SK-N-SH (cell line): ENCODE measurements around the gene NCOR2. TPM values are rescaled to one million over a fixed set of nuclear protein-coding genes. Genes with fewer than 3 reads are reported as not detected.

Experiments
- CTCF ChIA-PET: fragments of 300-600, 350-600 bp; formaldehyde crosslinking; extraction: SDS; loops from one replicate; lab custom pipeline; 2021; lab: Yijun Ruan, JAX
- POLR2A ChIA-PET: fragments of 350-600 bp; sonication (Branson Sonifier 250); formaldehyde crosslinking; extraction: SDS; loops from one replicate; lab custom pipeline; 2020; ENCODE audit warnings: antibody characterized with exemption, inconsistent platforms; lab: Yijun Ruan, JAX
- DNase-seq: peaks from one replicate; pipeline ENCODE4 v3.0.0; 2012
- H2AFZ ChIP-seq: fragments of 200-600 bp; sonication (generic); 2 replicates; pipeline ENCODE4 v1.8.1; 2016; ENCODE audit warnings: antibody characterized with exemption, mild to moderate bottlenecking, low read depth
- H3F3A ChIP-seq: fragments of 200-600 bp; sonication (generic); replicated peaks from 2 replicates; pipeline ENCODE3; 2016; ENCODE audit warnings: antibody characterized with exemption, mild to moderate bottlenecking; ENCODE audit not compliant: insufficient read depth
- H3K27ac ChIP-seq, 2 experiments: fragments of 200-500 bp in 1 of 2; fragments of 200-600 bp in 1 of 2; sonication (Bioruptor generic) in 1 of 2; sonication (generic), shearing (Covaris generic) in 1 of 2; 2 replicates each; pipeline versions ENCODE4 v1.5.1 to v1.6.1; 2014 to 2016; ENCODE audit warnings: low read depth in 2 of 2, inconsistent platforms in 1 of 2, low read length in 1 of 2, mild to moderate bottlenecking in 1 of 2, mixed read lengths in 1 of 2
- H3K27me3 ChIP-seq: fragments of 200-600 bp; sonication (generic), shearing (Covaris generic); 2 replicates; pipeline ENCODE4 v1.6.1; 2016; ENCODE audit warnings: mixed run types; ENCODE audit not compliant: insufficient read depth
- H3K36me3 ChIP-seq, 2 experiments: fragments of 200-500 bp in 1 of 2; fragments of 200-600 bp in 1 of 2; sonication (Bioruptor generic) in 1 of 2; sonication (generic) in 1 of 2; replicated peaks in 1 of 2; 2 replicates each; pipeline versions ENCODE3 to v1.5.1; 2014 to 2016; ENCODE audit warnings: low read length in 1 of 2, mild to moderate bottlenecking in 1 of 2; ENCODE audit not compliant: insufficient read depth in 2 of 2, control insufficient read depth in 1 of 2
- H3K4me1 ChIP-seq, 2 experiments: fragments of 200-500 bp in 1 of 2; fragments of 200-600 bp in 1 of 2; sonication (Bioruptor generic) in 1 of 2; sonication (generic), shearing (Covaris generic) in 1 of 2; 2 replicates each; pipeline versions ENCODE4 v1.5.1 to v1.6.1; 2014 to 2016; ENCODE audit warnings: low read depth in 1 of 2, low read length in 1 of 2, mixed run types in 1 of 2; ENCODE audit not compliant: insufficient read depth in 2 of 2, control insufficient read depth in 1 of 2
- H3K4me2 ChIP-seq: fragments of 200-600 bp; sonication (generic), shearing (Covaris generic); 2 replicates; pipeline ENCODE4 v1.6.1; 2017; ENCODE audit warnings: mixed run types
- H3K4me3 ChIP-seq, 2 experiments: fragments of 200-500 bp in 1 of 2; fragments of 200-600 bp in 1 of 2; sonication (Bioruptor generic) in 1 of 2; sonication (generic), shearing (Covaris generic) in 1 of 2; 2 replicates each; pipeline versions ENCODE4 v1.5.1 to v1.8.1; 2014 to 2016; ENCODE audit warnings: low read depth in 2 of 2, inconsistent platforms in 1 of 2, low read length in 1 of 2, mild to moderate bottlenecking in 1 of 2, mixed read lengths in 1 of 2, moderate library complexity in 1 of 2
- H3K79me2 ChIP-seq: fragments of 200-600 bp; sonication (generic); 2 replicates; pipeline ENCODE4 v1.8.1; 2017; ENCODE audit warnings: mild to moderate bottlenecking; ENCODE audit not compliant: insufficient read depth
- H3K9ac ChIP-seq: fragments of 200-600 bp; sonication (generic); 2 replicates; pipeline ENCODE4 v1.6.1; 2017; ENCODE audit warnings: mixed run types
- H3K9me2 ChIP-seq: fragments of 200-600 bp; sonication (generic); 2 replicates; pipeline ENCODE4 v1.6.1; 2017; ENCODE audit warnings: mixed run types
- H3K9me3 ChIP-seq: fragments of 200-600 bp; sonication (generic); 2 replicates; pipeline ENCODE4 v1.6.1; 2017; ENCODE audit warnings: mixed run types, mild to moderate bottlenecking, moderate library complexity
- H4K20me1 ChIP-seq: fragments of 200-600 bp; sonication (generic); 2 replicates; pipeline ENCODE4 v1.6.1; 2017; ENCODE audit warnings: mild to moderate bottlenecking, mixed run types; ENCODE audit not compliant: insufficient read depth
- CTCF ChIP-seq: fragments of 200-600 bp; sonication (generic); IDR thresholded peaks from 2 replicates; pipeline ENCODE4 v1.6.1; 2017; ENCODE audit warnings: antibody characterized with exemption, mild to moderate bottlenecking, moderate library complexity
- ELF1 ChIP-seq: IDR thresholded peaks from 2 replicates; pipeline ENCODE4 v1.4.0; 2012
- EP300 ChIP-seq, 2 experiments: IDR thresholded peaks; 2 replicates each; pipeline versions ENCODE4 v1.4.0 to v1.6.1; 2012; ENCODE audit warnings: borderline replicate concordance in 1 of 2, low read depth in 1 of 2, low read length in 1 of 2
- FOSL2 ChIP-seq: IDR thresholded peaks from 2 replicates; pipeline ENCODE4 v1.4.0; 2012; ENCODE audit warnings: low read depth, mild to moderate bottlenecking, moderate library complexity, borderline replicate concordance
- GABPA ChIP-seq: IDR thresholded peaks from 2 replicates; pipeline ENCODE4 v1.4.0; 2012; ENCODE audit warnings: low read depth, mild to moderate bottlenecking
- GATA2 ChIP-seq: sonication (generic); formaldehyde crosslinking; IDR thresholded peaks from 2 replicates; pipeline ENCODE4 v1.5.0; 2020; ENCODE audit warnings: mild to moderate bottlenecking, missing genetic modification reagents
- MEF2A ChIP-seq: IDR thresholded peaks from 2 replicates; pipeline ENCODE4 v1.4.0; 2012; ENCODE audit warnings: low read depth, borderline replicate concordance
- NFIC ChIP-seq: IDR thresholded peaks from 2 replicates; pipeline ENCODE4 v1.4.0; 2012; ENCODE audit warnings: borderline replicate concordance
- NRF1 ChIP-seq: IDR thresholded peaks from 2 replicates; pipeline ENCODE4 v1.6.1; 2012; ENCODE audit warnings: low read depth, mild to moderate bottlenecking, low read length
- POLR2AphosphoS5 ChIP-seq: IDR thresholded peaks from 2 replicates; pipeline ENCODE4 v1.6.1; 2012; ENCODE audit warnings: low read depth, low read length
- RAD21 ChIP-seq: IDR thresholded peaks from 2 replicates; pipeline ENCODE4 v1.6.1; 2012; ENCODE audit warnings: mild to moderate bottlenecking, low read length
- RFX5 ChIP-seq: IDR thresholded peaks from 2 replicates; pipeline ENCODE4 v1.6.1; 2012; ENCODE audit warnings: mild to moderate bottlenecking, improper control_type of control experiment, low read length
- RXRA ChIP-seq: IDR thresholded peaks from 2 replicates; pipeline ENCODE4 v1.4.0; 2012; ENCODE audit warnings: low read depth, mild to moderate bottlenecking, borderline replicate concordance
- SIN3A ChIP-seq: IDR thresholded peaks from 2 replicates; pipeline ENCODE4 v1.6.1; 2012; ENCODE audit warnings: low read depth, mild to moderate bottlenecking, low read length, moderate library complexity, borderline replicate concordance
- TAF1 ChIP-seq: IDR thresholded peaks from 2 replicates; pipeline ENCODE4 v1.6.1; 2012; ENCODE audit warnings: low read depth, mild to moderate bottlenecking, low read length, moderate library complexity, borderline replicate concordance
- TCF12 ChIP-seq: IDR thresholded peaks from 2 replicates; pipeline ENCODE4 v1.4.0; 2012
- TEAD4 ChIP-seq: IDR thresholded peaks from 2 replicates; pipeline ENCODE4 v1.4.0; 2012; ENCODE audit warnings: mild to moderate bottlenecking, borderline replicate concordance; ENCODE audit not compliant: insufficient read depth
- YY1 ChIP-seq: IDR thresholded peaks from 2 replicates; pipeline ENCODE4 v1.4.0; 2012; ENCODE audit warnings: low read depth, mild to moderate bottlenecking
- WGBS: methylation state at CpG from one replicate; pipeline ENCODE4 v1.1.6; 2017; ENCODE audit warnings: low lambda C conversion rate; 5-methylcytosine and 5-hydroxymethylcytosine counted together
- polyA plus RNA-seq, 3 experiments: library from polyadenylated mRNA; depleted of rRNA; stranded (reverse); fragments of >200 nt; gene quantifications; 2 replicates each; pipeline ENCODE4 v1.2.3, GENCODE V29; 2012
- TF ChIP-seq, protein P1 (sequence below): IDR thresholded peaks from 2 replicates; pipeline ENCODE4 v1.4.0; 2012; ENCODE audit warnings: low read depth

The NCOR2 gene
- polyA plus RNA-seq, 1 of the 3 experiments (the other 2 are of a cell fraction), result 19.0 TPM

DNA sequence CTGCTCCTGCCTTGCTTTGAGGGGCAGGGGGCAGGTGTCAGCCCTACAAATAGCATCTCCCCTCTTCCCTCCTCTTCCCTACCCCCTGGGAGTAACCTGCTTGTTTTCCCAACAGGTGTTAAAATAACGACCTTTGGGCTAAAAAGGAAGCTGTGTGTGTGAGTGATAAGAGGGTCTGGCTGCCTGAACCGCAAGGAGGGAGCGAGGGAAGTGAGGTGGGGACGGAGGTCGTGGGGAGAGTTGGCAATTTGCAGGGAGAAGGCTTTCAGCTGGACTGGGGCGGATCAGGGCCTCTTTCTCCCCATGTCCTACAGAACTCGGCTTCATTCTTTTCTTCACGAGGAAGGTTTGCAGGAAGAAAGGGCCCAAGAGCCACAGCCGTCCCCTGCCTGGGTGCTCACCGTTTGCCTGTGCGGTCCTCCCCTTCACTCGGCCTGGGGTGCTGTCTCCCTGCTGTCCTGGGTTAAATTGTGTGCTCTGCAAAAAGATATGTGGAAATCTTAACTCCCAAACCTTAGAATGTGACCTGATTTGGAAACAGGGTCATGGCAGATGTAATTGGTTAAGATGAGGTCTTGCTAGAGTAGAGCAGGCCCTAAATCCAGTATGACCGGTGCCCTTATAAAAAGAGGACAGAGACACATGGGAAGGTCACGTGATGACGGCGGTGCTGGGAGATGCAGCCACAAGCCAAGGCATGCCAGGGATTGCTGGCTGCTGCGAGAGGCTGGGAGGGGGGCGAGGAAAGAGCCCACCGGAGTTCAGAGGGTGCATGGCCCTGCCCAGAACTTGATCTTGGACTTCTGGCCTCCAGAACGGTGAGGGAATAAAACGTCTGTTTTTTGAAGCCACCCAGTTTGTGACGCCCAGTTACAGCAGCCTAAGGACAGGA lies 38.7 kb upstream of the NCOR2 start:
- no peaks in the 10 kb centered on the region for H3K27me3 ChIP-seq
- H3K9ac ChIP-seq, result no peak overlapping the region
- WGBS, result 89% methylated on average over 20 of the region's 22 CpGs
- CTCF ChIA-PET, result interaction anchor here (0.8 kb wide), 1 partner anchor 203 kb away, joined by 3 read pairs; no protein-coding TSS in a partner anchor
- POLR2A ChIA-PET, result no interaction called here
- H3F3A ChIP-seq, result no peaks in the 10 kb centered on the region
- no peak overlapping the region for H3K4me2 ChIP-seq
- peak overlapping the region in 1 of 2 experiments; percentile 99; a peak in 2 of 4 replicates for H3K27ac ChIP-seq
- no peaks in the 10 kb centered on the region for H3K79me2 ChIP-seq
- peaks cover 0 to 50% of the 10 kb centered on the region in 2 experiments; a peak in 3 of 4 replicates for H3K4me1 ChIP-seq
- no peaks in the 10 kb centered on the region for H3K9me2 ChIP-seq
- no peaks in the 10 kb centered on the region for H3K36me3 ChIP-seq
- no peaks in the 10 kb centered on the region for H3K9me3 ChIP-seq
- H3K4me3 ChIP-seq, result no peak overlapping the region
- TF ChIP-seq TAF1 (no peak), NFIC (no peak), RAD21 (no peak), CTCF (no peak), NRF1 (no peak), ELF1 (no peak), GABPA (no peak)
- no peak for DNase-seq
- H2AFZ ChIP-seq, result no peak overlapping the region
- no peaks in the 10 kb centered on the region for H4K20me1 ChIP-seq

GRCh38 chr12:124605150-124605882 lies 37.9 kb upstream of the NCOR2 start:
- Histone ChIP-seq H3K79me2 (no peaks in the 10 kb centered on the region), H3F3A (no peaks in the 10 kb centered on the region), H3K36me3 (no peaks in the 10 kb centered on the region), H3K4me1 (peaks cover 0 to 49% of the 10 kb centered on the region in 2 experiments; a peak in 3 of 4 replicates), H4K20me1 (no peaks in the 10 kb centered on the region), H3K27me3 (no peaks in the 10 kb centered on the region), H3K27ac (peak overlapping the region in 1 of 2 experiments; percentile 99; a peak in 2 of 4 replicates), H3K4me2 (no peak overlapping the region), H3K4me3 (no peak overlapping the region), H2AFZ (no peak overlapping the region), H3K9me3 (no peaks in the 10 kb centered on the region), H3K9ac (no peak overlapping the region), H3K9me2 (no peaks in the 10 kb centered on the region)
- ChIA-PET POLR2A (no interaction called here), CTCF (interaction anchor here (0.8 to 1.0 kb wide), 2 partner anchors 146 to 202 kb away, joined by 3 read pairs; no protein-coding TSS in a partner anchor)
- DNase-seq, result no peak
- 96% methylated on average over 12 of the region's 13 CpGs for WGBS
- TF ChIP-seq MEF2A (no peak), GATA2 (CRISPR knock-in tag) (no peak), POLR2AphosphoS5 (no peak), TCF12 (no peak), TEAD4 (no peak), SIN3A (no peak), ELF1 (no peak), RFX5 (no peak), RAD21 (no peak), NRF1 (no peak), EP300 (IDR thresholded peaks at IDR 0.05; ENCODE audit: borderline replicate concordance in 1 of 2, low read depth in 1 of 2, low read length in 1 of 2) (no peak), FOSL2 (no peak), RXRA (no peak), YY1 (no peak)
- TF ChIP-seq, protein P1, sequence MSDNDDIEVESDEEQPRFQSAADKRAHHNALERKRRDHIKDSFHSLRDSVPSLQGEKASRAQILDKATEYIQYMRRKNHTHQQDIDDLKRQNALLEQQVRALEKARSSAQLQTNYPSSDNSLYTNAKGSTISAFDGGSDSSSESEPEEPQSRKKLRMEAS, result no peak
